ENCODE data around the gene OTOA.
"Not testable (repeated sequence)": the region's sequence is repeated elsewhere in the genome, so short reads cannot be mapped to it uniquely, and the experiment has no call there.

The OTOA gene

DNA sequence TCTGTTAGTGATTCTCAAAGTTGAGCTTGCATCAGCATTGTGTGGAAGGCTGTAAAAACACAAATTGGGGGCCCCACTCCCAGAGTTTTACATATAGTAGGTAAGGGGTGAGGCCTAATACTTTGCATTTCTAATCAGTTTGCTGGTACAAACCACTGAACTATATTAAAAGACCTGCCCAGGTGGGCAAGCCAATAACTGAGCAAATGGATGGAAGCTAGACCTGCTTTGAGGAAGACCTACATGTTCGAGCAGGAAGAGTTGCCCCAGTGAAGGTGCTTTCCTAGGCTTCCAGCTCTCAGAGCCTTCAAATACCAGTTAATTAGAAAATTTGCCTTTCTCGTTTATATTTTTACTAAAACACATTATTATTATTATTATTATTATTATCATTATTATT is 56.8 kb downstream of the OTOA start:
- DNase-seq (ENCODE audit: low read depth in 2 of 2) = no peak

DNA sequence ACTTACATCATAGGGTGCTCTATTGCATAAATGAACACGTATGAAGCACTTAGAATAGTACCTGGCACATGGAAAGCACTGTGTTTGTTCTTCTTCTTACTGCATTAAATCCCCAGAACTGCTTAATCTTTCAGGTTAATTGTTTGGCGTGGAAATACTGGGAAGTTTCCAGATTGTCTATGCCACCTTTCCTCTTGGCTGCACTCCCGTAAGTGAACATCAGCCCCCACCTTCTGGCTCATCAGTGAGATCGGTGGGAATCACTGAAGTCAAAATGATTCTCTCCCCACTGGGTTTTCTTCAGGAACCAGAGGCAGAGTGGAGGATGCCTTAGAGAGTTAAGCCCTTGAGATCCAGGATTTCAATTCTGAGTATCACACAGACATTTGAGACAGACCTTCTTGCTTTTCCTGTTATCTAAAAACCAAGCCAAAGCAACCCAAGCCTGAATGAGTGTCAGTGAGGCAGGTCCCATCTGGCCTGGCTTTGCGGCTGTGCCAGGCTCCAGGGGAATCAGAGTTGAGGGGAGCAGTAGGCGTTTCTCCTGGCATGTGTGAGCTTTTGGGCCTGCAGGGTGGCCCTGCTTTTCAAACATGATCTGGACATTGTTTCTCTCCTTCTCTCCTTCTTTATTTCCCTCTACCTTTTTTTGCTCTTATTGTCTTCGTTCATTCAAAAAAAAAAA is 59.1 kb downstream of the OTOA start:
- no peak for DNase-seq (ENCODE audit: low read depth in 2 of 2)

DNA sequence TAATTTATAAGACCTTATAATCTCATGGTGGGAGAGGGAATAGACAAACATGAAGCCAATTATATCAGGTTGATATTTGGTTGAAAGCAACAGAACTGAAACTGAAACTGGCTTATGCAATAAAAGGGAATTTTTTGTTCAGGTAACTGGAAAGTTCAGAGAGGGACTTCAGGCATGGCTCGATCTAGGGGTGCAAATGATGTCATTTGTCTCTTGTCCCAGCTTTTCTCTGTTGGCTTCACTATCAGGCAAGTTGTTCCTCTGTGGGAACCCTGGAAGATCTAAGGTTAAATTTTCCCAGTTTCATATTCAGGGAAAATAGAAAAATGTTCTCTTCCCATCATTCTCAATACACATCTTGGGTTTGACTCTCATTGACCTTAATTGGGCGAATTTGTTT is 59.8 kb downstream of the OTOA start:
- no peak for DNase-seq (ENCODE audit: low read depth in 2 of 2)

DNA sequence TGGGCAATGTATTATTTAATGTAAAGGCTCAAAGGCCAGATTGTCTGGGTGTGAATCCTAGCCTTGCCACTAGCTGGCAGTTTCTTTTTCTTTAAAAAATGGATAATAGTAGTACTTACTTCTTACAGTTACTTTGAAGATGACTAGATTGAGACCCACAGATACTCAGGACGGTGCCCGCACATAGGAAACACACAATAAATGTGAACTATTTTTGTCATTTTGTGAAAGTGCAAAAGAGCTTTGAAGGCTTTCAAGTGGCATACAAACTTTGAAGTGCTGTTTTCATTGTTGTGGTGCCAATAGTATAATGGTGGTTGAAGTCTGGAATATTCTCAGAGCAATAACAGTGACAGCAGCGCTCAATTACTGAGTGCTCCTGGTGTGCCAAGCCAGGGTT is 63.6 kb downstream of the OTOA start:
- DNase-seq (ENCODE audit: low read depth in 2 of 2) = no peak

DNA sequence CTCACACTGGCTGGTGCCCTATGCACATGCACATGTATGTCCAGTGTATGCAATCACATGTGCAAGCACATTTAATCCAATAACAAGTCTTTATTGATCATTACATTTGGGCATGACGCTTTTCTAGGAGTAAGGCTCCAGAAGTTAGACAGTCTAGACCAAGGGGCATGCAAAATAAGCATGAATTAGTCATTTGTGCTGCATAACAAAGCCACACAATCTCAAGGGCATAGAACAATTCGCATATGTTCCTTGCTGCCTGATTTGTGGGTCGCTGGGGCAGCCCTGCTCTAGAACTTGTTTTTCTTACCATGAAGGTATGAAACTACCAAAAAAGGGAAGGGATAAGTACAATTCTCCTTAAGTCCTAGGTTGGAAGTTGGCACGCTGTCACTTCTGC is 67.5 kb downstream of the OTOA start:
- not testable (repeated sequence) for DNase-seq (ENCODE audit: low read depth in 2 of 2)

DNA sequence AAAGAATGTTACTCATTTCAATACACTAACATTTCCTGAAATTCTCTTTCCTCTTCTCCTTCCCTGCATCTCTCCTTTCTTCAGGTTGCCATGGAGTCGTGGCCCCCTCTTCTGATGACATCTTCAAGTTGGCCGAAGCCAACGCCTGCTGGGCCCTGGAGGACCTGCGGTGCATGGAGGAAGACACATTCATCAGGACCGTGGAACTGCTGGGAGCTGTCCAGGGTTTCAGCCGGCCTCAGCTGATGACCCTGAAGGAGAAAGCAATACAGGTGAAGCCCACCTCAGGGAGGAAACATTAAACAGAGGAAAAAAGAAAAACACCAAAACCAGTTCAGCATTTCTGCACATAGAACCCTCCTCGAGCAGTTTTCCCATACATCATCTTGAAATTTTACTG is 76.9 kb downstream of the OTOA start:
- DNase-seq (ENCODE audit: low read depth in 2 of 2) = not testable (repeated sequence)

DNA sequence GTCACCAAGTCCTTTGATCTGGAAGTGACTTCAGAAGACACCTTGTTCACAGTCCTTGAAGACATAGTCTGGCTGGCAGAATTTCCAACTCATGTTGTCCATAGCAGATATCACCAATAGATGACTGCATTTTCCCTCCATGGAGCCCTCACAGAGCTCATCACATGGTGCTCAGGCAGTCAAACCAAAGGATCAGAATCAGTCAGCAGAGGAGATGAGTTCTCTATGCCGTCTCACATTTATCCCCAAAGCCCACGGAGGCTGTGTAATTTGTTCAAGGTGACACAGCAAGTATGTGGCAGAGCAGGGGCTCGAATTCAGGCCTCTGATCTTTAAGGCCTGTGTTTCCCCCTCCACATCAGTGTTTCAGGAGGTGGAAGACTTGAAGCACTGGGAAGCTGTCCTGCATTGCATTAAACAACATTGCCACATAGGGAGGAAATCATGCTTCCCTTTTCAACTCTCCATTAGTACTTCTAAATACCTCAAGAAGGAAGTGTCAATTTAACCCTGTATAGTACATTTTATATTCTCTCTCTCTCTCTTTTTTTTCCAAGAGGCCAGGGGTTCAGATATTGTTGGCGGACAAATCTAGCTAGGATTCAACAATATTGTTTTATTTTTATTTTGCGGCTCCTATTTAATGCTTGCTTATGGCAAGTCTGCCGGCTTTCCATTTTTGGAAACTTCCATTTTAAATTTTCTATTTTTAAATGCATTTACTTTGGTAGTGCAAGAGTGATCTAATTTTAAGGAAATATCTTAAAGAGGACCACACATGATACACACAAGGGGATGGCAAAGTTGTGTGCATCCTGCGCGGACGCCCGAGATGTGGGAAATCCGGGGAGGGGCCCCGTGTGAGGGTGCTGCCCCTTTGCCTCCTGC is 92.7 kb downstream of the OTOA start:
- DNase-seq (ENCODE audit: low read depth in 2 of 2) = not testable (repeated sequence)

DNA sequence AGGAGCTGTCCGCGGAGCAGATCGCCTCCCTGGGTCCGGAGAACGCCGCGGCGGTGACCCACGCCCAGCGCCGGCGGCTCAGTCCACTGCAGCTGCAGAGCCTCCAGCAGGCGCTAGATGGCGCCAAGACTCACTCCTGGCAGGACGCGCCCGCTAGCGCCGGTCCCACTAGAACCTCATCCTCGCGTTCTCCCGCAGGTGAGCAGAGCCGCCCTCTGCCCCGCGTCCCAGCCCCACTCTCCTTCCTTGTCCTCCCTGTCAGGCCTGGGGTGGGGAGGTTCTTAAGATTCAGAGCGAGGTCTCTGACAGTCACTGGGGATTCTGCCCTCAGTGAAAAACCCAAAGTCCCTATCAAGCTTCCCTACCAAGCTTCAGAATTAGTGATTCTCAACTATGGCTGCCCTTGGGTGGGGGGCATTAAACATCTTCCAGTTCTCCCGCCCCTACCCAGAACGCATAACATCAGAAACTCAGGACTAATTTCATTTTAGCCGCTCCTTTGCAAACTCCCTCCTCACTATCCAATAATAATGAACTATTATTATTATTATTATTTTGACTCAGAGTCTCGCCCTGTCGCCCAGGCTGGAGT is 93.4 kb downstream of the OTOA start:
- DNase-seq (ENCODE audit: low read depth in 2 of 2) = not testable (repeated sequence)

DNA sequence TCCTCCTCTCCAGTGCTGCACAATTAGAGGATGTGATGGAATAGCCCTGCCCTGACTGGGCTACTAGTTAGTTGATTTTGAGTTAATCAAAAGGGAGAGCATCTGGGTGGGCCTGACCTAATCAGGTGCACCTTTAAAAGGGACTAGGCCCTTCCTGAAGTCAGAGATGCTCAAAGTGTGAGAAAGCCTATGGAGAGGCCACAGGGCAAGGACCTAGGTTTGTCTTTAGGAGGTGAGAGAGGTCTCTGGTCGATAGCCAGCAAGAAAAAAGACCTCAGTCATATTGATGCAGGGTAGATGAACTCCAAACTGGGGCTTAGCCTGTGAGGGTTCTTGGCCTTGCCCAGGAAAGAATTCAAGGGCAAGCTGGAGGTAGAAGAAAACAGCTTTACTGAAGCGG is 104.5 kb downstream of the OTOA start:
- DNase-seq (ENCODE audit: low read depth in 2 of 2) = not testable (repeated sequence)

DNA sequence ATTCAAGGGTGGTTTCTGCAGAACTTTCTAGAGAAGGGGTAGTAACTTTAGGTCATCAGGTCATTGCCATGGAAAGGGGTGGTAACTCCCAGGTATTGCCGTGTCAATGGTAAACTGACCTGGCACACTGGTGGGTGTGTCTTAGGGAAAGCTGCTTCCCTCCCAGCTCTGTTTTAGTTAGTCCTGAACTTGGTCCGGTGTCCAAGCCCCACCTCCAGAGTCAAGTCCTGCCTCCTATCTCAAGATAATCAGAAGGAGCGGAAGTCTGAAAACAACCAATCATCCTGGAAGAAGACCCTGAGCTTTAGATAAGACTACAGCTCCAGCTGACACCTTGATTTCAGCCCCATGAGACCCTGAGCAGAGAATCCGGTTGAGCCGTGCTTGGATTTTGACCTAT is 105.0 kb downstream of the OTOA start:
- DNase-seq (ENCODE audit: low read depth in 2 of 2) = not testable (repeated sequence)

DNA sequence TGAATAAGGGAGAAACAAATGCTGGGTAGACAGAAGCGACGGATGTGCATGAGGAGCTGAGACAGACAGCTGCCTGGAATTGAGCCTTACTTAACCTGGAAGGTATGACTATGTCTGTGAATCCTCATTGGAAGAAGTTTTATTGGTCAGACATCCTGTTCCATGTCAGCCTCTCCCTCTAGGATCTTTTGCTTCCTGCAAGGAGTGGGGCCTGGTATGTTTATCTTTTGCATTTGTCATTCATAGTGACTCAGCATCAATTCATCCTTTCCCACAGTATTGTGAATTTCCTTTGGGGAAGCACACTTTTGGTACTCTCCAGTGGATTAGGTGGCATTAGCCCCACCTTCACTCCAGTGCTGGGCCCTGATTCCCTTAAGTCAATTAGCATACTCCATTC is 105.5 kb downstream of the OTOA start:
- not testable (repeated sequence) for DNase-seq (ENCODE audit: low read depth in 2 of 2)

DNA sequence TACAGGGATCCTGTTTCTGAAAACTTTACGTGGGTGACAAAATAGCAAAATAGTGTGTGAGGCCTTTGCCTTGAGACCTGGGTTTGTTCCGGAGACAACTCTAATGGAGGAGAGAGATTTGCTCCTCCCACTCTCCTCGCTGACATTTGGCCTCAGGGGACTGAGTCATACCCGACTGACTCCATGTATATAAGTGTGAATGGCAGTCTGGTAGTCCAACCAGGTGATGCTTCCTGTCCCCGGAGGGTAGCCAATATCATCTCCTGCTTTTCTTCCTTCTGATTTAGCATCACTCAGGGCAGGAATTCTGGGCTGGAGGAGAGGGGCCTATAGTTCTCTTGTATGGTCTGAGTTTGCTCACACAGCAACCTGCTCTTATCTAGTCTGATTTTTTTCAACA is 106.8 kb downstream of the OTOA start:
- not testable (repeated sequence) for DNase-seq (ENCODE audit: low read depth in 2 of 2)

DNA sequence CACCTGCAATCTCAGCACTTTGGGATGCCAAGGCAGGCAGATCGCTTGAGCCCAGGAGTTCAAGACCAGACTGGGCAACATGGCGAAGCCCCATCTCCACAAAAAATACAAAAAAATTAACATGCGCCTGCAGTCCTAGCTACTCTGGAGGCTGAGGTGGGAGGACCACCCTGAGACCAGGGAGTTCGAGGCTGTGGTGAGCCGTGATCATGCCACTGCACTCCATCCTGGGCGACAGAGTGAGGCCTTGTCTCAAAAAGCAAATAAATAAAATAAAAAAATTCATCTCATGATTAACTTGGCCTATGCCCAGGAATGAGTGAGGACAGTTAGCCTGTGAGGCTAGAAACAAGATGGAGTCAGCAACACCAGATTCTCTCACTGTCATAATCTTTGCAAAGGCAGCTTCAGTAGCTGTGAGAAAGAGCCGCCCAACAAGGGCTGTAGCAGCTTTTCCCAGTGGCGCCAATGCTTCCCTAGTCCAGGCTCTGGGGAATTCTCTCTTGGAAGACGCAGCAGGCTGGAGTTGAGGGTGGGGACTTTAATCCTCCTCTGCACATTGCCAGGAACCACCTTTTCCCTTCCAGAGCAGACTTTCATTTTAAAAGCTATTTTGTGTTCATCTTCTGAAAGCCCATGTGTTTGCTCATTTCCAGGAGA is 108.9 kb downstream of the OTOA start:
- DNase-seq (ENCODE audit: low read depth in 2 of 2) = not testable (repeated sequence)

DNA sequence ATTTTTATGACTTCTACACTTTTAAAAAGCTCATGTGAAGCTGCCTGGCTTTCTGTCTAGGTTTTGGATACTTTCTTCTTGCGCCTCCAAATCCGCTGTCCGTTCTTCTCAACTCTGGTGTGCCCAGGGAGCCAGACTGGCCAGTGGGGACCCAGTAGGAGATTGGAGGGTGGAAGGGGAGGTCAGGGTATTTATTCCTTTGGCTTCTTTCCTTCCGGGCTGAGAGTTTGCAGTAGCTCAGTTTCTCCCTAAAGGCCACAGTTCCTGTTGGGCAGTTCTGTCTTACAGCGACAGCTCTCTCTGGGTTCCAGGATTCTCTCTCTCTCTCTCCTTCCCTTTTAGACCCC is 109.4 kb downstream of the OTOA start:
- not testable (repeated sequence) for DNase-seq (ENCODE audit: low read depth in 2 of 2)

DNA sequence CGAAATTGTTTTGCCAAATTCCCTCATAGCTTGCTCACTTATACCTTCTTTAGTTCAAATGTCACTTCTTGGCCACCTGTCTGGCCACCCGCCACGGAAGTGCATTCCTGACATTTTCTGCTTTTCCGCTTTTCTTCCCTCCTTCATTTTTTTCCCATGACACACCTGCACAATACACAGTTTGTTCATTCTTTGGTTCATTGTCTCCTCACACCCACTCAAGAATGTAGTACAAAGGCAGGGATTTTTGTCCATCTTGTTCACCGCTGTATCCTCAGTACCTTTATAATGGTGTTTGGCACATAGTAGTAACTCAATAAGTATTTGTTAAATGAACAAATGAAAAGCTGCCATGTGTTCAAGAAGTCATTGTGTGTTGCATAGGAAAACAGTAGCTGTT is 116.8 kb downstream of the OTOA start:
- DNase-seq (ENCODE audit: low read depth in 2 of 2) = not testable (repeated sequence)

DNA sequence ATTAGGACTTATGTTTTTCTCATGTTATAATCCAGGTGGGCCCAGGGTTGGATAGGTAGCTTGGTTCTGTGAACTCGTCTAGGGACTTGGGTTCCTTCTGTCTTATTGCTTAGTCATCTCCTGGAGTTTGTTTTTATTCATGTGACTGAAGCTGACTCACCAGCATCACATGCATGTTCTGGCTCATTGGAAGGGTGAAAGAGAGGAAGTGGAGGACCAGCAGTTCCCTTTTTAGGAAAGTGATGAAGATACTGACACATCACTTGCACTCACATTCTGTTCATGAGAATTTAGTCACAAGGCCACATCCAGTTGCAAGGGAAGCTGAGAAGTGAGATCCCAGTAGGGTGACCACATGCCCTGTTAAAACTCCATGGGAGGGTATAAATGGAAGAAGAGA is 126.7 kb downstream of the OTOA start:
- DNase-seq (ENCODE audit: low read depth in 2 of 2) = not testable (repeated sequence)

DNA sequence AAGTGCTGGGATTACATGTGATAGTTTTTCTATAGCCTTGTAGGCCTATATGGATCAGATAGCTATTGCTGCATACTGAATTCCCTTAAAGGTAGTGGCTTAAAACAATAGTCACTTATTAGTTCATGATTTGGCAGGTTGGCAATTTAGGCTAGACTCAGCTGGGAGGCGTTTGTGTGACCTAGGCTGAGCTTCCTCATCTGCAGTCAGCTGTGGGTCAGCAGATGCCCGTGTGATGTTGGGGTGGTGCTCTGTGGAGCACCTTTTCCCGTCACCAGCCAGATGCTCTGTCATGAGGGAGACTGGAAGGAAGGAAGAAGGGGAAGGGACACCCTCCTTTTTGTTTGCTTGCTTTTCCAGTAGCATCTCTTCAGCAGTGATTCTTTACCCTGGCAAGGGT is 129.5 kb downstream of the OTOA start:
- not testable (repeated sequence) for DNase-seq (ENCODE audit: low read depth in 2 of 2)

DNA sequence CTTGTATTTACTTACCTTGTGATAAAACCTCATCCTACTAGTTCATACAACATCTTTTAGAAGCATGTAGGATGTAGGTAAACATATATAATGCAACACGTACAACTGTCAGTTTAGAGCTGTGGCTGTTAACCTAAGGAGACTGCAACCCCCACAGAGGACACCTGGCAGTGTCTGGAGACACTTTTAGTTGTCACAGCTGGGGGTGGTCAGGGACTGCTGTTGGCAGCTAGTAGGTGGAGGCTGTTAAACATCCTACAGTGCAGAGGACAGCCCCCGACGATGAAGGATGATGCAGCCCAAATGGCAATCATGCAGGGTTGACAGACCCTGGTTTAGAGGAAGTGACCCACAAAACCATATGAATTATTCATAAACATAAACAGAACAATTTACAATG is 134.8 kb downstream of the OTOA start:
- DNase-seq (ENCODE audit: low read depth in 2 of 2) = not testable (repeated sequence)

DNA sequence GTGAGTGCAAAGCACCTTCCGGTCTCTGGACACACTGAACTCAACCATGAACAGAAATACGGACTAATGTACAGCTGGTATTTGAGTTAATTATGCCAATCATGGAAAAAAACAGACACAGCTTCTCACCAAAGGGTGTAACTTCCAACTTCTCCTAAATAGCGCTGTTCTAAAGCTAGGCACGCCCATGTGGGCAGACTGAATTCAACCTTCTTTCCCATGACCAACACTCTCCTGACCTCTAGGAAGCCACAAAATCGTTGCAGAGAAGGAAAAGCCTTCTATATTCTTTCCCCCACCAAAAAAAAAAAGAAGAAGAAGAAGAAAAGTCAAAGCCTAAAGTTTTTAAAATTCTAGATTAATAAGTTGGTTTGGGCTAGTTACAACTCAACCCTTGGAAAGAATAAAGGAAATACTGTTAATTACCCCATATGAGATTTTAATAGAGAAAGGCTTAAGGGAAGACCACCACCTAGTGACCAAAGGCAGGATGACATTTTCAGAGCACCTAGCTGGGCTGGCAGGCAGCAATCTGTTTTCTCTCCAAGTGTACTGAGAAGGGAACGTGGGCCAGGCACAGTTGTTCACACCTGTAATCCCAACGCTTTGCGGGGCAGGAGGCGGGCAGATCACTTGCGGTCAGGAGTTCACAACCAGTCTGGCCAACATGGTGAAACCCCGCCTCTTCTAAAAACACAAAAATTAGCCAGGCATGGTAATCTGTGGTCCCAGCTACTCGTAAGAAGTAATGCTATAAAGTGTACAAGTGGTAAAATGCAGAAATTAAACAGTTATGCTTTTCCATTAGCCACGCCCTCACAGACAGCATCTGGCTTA is 138.0 kb downstream of the OTOA start:
- DNase-seq (ENCODE audit: low read depth in 2 of 2) = not testable (repeated sequence)

DNA sequence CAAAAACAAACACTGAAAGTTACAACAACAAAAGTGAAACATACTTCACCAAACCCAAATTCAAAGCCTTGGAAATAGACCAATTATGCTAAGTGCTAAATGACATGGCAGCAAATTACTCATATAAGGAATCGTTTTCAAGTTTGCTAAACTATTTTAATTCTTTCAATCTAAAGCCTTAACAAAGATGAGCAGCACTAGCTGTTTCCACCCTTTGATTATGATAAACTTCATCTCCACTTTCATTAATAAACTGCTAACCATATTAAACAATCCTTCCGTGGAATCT is 138.6 kb downstream of the OTOA start:
- DNase-seq (ENCODE audit: low read depth in 2 of 2) = not testable (repeated sequence)
